GM19099 (cell line): ENCODE measurements around the gene LCN15.

Source experiments
- POLR2A ChIP-seq: IDR thresholded peaks from 3 replicates; pipeline ENCODE4 v1.6.1; 2011; ENCODE audit warnings: low read depth; ENCODE audit not compliant: insufficient read length; ENCODE audit errors: extremely low read depth

LCN15 gene, protein sequence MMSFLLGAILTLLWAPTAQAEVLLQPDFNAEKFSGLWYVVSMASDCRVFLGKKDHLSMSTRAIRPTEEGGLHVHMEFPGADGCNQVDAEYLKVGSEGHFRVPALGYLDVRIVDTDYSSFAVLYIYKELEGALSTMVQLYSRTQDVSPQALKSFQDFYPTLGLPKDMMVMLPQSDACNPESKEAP

DNA sequence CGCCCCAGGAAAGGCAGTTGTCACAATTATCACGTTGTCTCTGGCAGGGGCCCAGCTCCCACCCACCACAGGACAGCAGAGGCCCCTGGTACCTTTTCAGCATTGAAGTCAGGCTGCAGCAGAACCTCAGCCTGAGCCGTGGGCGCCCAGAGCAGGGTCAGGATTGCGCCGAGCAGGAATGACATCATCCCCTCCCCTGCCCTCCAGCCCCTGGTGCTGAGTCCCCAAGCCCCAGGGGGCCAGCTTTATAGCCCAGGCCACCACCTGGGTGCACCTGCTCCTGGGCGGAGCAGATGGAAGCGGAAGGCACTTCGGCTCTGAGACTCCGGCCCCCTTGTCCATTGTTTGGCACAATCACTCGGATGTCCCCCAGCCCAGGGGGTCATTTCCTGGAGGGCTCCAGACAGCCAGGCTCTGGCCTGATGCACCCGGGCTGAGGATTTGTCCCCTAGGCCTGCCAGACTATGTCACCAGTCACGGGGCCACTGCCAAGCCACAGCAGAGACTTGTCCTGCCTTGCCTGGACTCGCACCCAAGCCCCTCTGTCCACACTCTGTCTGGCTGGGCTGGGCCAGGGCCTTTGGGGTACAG is at the start of gene LCN15:
TSS of gene LCN15 (minus strand) at position 218 of the 591 bp plus-strand sequence. CDS start at position 188, 30 bp downstream.
- TF ChIP-seq POLR2A: no peak

DNA sequence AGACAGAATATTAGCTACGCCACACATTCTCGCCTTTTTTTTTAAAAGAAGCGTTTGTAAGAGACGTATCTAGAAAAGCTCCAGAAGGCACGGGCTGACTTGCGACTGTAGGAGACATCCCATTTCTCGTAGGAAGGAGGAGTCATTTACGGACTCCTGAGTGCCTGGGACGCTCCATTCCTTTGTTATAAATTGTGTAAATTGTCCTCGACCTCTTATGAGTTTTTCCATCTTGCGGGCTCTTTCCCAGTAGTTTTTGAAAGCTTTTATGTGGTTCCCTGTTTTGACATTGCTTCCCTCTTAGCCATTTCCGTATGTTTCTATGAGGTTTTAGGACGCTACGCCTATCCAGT is 44.5 kb upstream of the LCN15 start:
- TF ChIP-seq POLR2A: no peak

DNA sequence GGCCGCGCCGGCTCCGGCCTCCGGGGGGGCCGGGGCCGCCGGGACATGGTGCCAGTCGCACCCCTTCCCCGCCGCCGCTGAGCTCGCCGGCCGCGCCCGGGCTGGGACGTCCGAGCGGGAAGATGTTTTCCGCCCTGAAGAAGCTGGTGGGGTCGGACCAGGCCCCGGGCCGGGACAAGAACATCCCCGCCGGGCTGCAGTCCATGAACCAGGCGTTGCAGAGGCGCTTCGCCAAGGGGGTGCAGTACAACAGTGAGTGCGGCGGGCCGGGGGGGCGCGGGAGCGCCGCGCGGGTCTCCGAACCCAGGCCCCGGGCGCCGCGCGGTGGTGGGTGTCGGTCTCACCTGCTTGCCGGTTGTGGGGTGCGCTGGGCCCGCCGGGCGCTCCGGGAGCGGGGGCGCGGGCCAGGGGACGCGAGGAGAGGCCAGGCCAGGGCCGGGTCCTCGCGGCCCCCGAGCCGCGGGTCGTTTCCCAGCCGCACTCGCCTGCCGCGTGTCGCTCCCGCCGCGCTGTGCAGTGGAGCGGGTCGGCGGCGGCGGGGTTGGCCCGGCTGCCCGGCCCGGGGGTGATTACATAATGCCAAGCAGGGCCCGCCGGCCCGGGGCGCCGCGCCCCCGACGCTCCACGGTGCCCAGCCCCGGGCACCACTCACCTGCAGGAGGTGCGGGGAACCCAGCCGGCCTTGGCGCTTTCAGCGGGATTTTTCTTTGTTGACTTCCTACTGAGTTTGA is 43.9 kb upstream of the LCN15 start:
- no peak for TF ChIP-seq POLR2A

DNA sequence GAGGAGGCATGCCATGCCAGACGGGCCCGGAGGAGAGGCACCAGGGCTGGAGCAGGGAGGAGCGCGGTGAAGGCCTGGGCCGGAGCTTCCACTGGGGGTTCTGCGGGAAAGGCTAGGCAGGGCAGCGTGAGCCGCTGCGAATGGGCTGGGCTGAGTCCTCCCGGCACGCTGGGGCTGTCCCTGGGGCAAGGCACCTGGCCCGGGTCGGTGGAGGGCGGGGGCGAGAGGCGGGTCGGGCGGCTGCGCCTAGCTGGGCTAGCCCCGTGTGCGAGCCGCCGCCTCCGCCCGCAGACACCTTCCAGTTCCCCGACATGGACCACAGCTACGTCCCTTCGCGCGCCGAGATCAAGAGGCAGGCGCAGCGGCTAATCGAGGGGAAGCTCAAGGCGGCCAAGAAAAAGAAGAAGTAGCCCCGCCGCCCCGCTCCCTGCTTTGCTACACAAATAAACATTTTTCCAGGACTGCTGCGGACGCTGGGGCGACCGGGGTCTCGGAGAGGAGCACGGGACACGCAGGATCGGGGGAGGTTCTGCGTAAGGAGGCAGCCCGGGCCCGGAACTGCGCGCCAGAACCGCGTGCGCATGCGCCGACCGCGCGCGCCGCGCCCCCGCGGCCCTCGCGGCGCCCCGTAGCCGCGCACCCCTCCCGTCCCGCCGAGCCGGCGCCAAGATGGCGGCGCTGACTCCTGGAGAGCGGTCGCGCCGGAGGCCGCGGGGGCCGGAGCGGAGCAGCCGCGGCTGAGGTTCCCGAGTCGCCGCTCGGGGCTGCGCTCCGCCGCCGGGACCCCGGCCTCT is 43.2 kb upstream of the LCN15 start, which contains the start of gene RABL6:
TSS of gene RABL6 (plus strand) at position 668 of the 794 bp plus-strand sequence. CDS start 249 bp downstream, outside the sequence.
- peak; percentile 92 for TF ChIP-seq POLR2A

DNA sequence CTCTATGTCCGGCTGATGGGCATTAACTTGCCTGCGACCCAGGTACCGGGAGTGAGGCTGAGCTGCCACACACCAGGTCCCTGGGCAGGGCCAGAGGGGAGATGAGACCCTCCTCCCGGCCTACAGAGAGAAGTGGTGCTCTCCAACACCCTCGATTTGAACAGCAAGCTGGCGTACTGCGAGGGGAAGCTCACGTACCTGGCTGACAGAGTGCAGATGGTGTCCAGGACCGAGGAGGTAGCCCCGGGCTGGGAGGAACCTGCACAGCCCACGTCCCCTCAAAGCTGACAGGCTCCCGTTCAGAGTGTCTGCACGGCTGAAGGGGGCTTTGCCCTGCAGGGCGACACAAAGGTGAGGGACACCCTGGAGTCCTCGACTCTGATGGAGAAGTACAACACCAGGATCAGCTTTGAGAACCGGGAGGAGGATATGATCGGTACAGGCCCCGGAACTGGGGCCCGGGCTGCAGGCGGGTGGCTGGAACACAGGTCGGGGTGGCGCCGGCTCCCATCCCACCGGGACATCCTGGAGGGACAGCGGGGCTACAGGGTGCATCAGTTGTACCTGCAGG is 42.4 kb upstream of the LCN15 start:
- no peak for TF ChIP-seq POLR2A

DNA sequence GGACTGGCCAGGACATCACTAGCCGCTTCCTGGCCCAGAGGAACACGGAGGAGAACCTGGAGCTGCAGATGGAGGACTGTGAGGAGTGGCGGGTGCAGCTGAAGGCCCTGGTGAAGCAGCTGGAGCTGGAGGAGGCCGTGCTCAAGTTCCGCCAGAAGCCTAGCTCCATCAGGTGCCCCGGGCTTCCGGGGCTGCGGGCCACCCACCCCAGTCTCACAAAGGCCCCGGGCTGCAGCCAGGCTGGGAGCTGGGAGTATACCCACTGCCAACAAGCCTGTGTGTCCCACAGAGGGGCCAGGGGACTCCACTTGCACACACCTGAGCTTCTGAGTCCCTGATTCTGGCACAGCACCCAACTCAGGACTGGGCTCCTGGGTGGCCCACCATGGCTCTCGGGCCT is 41.7 kb upstream of the LCN15 start:
- TF ChIP-seq POLR2A: no peak

DNA sequence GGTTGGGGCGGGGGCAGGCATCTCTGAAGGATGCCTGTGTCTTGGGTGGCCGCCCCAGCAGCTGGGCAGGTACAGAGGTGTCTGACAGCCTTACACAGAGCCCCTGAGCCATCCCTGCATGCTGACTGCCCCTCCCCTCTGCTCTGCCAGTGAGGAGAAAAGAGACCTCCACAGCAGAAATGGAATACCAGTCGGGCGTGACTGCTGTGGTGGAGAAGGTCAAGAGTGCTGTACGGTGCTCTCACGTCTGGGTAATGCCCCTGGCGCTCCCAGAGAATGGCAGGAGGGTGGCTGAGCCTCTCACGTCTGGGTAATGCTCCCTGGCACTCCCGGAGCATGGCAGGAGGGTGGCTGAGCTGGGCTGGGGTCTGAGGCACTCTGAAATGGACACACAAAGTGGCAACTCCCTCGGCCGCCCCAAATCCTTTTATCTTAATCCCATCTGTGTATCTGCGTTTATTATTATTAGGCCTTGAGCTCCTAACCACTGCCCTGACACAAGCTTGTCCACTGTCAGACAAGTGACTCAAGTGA is 41.0 kb upstream of the LCN15 start:
- TF ChIP-seq POLR2A: no peak

DNA sequence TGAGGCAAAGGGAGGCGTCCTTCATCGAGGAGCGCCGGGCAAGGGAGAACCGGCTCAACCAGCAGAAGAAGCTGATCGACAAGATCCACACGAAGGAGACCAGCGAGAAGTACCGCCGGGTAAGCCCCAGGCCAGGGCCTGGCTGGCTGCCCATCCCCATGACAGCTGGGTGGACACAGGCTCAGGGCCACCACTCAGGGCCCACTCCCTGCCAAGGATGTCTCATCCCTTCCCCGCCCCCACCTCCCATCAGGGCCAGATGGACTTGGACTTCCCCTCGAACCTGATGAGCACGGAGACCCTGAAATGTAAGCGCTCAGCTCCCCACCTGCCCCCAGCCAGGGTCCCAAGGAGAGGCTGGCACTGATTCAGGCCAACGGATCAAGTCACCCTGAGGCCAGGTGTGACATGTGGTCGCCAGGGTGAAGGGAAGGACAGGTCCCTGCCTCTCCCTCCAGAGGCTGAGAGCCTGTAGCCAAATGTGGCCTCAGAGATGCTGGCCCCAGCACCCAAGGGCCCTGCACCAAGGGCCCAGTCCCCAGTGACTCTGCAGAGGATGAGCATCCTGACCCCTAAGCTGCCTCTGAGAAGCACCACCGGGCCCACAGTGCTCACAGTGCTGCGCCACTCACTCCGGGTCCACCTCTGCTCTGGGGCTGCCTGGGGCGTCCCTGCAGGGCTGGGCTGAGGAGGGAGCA is 40.3 kb upstream of the LCN15 start:
- TF ChIP-seq POLR2A: no peak

DNA sequence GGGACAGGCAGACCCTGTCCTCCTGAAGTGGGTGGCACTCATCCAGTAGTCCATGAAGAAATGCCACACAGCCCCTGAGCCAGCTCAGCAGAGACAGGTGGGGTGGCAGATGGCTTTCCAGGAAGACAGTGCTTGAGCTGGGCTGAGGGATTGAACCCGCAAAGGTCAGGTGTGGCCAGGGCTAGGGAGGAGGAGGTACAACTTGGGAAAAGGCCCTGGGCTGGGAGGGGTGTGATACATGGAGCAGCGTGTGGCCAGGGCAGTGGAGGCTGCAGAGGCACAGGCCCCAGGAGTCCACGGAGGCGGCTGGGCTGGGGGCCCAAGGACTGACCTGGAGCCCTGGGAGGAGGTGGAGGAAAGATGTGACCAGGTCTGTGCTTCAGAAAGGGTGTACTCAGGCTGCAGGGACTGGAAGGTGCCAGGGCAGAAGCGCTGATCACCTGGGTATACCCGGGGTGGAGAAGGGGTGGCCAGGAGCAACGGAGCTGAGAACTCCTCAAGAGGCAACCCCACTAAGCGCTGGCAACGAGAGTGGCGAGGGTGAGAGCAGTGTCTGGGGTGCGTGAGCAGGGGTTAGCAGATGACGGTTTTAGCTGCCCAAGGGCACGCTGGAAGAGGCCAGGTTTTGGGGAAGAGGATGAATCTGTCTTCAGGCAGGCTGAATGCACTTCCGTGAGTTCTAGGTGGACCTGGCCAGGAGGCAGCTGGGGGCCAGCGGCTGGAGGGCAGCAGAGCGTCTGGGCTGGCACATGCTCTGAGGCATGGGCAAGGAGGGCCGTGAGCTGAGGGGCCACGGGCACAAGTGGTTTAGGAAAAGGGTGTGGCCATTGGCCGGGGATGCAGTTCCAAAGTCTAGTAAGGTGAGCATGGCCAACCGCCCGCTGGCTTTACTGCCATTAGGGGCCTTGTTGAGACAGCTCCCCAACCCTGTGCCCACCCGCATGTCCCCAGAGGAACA is 39.5 kb upstream of the LCN15 start:
- TF ChIP-seq POLR2A: no peak

DNA sequence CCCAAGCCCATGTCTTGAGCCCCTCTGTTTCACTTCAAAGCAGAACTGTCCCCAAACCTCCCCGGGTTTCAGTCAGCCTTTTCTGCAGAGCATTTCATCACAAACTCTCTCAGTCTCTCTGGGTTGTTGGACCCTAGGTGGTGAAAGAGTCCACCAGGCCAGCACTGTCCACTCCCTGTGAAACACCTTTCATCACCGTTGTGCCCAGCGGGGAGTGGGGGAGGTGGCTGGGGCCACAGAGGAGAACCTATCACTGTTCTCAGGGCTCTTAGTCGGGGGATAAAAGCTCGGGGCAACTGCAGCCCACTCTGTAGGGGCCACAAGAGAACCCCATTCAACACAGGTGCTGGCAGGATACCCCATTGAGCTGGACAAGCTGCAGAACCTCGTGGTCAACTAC is 38.0 kb upstream of the LCN15 start:
- no peak for TF ChIP-seq POLR2A

DNA sequence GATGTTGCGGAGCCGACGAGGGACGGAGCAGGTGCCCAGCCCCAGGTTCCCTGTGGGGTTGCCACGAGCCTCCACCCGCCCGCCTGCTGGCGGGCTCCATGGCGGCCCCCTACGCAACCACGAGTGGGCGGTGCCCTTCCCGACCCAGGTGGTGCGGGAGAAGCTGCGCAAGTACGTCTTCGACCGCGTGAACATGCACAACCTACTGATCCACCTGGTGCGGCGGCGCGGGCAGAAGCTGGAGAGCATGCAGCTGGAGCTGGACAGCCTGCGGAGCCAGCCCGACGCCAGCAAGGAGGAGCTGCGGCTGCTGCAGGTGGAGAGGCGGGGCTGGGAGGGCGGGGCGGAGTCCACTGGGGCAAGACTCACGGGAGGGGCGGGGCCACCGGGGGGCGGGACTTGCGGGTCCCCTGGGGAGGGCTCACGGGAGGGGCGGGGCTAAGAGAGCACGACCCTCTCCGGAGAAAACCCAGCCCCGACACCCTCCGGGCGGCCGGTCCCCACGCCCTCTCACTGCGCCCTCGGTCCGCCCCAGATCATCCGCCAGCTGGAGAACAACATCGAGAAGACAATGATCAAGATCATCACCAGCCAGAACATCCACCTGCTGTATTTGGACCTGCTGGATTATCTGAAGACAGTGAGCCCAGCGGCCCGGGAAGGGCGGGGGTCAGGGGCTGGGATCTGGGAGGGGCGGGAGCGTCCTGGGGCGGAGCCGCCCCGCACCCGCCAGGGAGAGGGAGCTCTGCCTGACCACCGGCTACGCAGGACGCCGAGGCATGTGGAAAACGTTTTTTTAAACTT is 35.7 kb upstream of the LCN15 start:
- TF ChIP-seq POLR2A: peak; percentile 11

DNA sequence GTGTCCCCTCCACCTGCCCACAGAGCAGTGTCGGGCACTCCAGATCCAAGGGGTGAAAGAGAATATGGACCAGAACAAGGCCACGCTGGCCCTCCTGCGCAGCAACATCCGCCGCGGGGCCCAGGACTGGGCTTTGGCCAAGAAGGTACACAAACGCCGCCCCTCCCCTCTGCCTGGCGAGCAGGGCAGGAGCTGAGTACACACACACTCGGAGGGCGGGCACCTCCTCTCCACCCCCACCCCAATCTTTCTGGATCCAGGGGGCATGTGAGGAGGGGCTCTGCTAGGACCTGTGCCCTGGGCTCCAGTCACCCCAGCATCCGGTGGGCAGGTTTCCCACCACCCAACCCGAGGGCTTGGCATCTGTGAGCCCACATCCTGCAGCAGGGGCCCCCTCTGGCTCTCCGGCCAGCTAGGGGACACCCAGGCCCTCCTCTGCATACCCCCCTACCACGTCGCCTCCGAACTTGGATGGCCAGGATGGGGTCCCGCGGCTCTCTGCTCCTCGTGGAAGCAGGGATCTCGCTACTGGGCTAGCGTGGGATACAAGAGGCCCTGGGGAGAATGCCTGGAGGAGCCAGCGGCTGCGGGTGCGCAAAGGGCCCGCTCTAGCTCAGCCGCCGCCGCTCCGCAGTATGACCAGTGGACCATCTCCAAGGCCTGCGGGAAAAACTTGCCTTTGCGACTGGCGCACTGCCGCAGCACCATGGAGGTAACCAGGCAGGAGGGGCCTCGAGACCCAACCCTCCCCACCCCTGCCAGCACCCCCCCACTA is 34.9 kb upstream of the LCN15 start:
- TF ChIP-seq POLR2A: peak; percentile 0

DNA sequence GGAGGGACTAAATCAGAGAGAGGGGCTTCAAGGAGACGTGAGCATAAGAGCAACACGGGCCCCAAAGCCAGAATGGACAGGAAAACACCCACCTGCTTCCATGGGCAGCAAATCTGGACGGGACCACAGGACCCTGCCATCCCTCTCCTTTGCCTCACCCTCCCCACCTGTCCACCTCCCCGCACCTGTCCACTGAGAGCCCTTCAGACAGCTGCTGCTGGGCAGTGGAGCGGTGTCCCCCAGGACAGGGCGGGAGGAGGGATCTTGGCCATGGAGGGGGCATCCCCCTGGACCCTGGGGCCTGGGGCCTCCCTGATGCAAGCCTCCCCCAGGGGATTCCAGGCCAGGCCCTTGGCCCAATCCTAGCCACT is 34.4 kb upstream of the LCN15 start:
- TF ChIP-seq POLR2A: no peak
